Measurements from ENCODE around the gene HIPK2.

Gene HIPK2

GRCh38 chr7:139820089-139820488, 42.3 kb upstream of the HIPK2 start:
- H3K79me2 ChIP-seq (ENCODE audit: insufficient read depth, low read length) = no peaks in the 10 kb centered on the region
- no peak overlapping the region for H3K4me3 ChIP-seq (ENCODE audit: low read depth in 1 of 2, low read length in 2 of 2)
- no peaks in the 10 kb centered on the region for H3K4me1 ChIP-seq (ENCODE audit: insufficient read depth, low read length)
- no peaks in the 10 kb centered on the region for H4K20me1 ChIP-seq (ENCODE audit: insufficient read depth, low read length)
- no peaks in the 10 kb centered on the region for H3K9me3 ChIP-seq (ENCODE audit: insufficient read depth, low read length, severe bottlenecking)
- no peak overlapping the region for H3K4me2 ChIP-seq (ENCODE audit: insufficient read depth, low read length)
- H3K27me3 ChIP-seq (ENCODE audit: insufficient read depth, low read length, poor library complexity) = peaks cover under 1% of the 10 kb centered on the region
- DNase-seq (no peak), ATAC-seq (ENCODE audit: insufficient read depth, low read depth) (no peak)
- no peak overlapping the region for H3K27ac ChIP-seq (ENCODE audit: low read length)
- no peaks in the 10 kb centered on the region for H3K36me3 ChIP-seq (ENCODE audit: insufficient read depth, low read length)
- TF ChIP-seq EZH2 (IDR thresholded peaks at IDR 0.05; ENCODE audit: borderline replicate concordance, low read depth, low read length, severe bottlenecking) (no peak), CTCF (IDR thresholded peaks at IDR 0.05; ENCODE audit: borderline replicate concordance, extremely low read depth, low read length, poor library complexity, severe bottlenecking) (no peak)
- H2AFZ ChIP-seq (ENCODE audit: low read depth, low read length) = no peak overlapping the region
- no peak overlapping the region for H3K9ac ChIP-seq (ENCODE audit: low read depth, low read length)

GRCh38 chr7:139817249-139817648, 39.5 kb upstream of the HIPK2 start:
- no peak for ATAC-seq (ENCODE audit: insufficient read depth, low read depth)
- DNase-seq = no peak
- Histone ChIP-seq H3K36me3 (ENCODE audit: insufficient read depth, low read length) (no peaks in the 10 kb centered on the region), H3K9ac (ENCODE audit: low read depth, low read length) (no peak overlapping the region), H3K9me3 (ENCODE audit: insufficient read depth, low read length, severe bottlenecking) (no peaks in the 10 kb centered on the region), H3K4me3 (ENCODE audit: low read depth in 1 of 2, low read length in 2 of 2) (no peak overlapping the region), H3K27me3 (ENCODE audit: insufficient read depth, low read length, poor library complexity) (no peaks in the 10 kb centered on the region), H2AFZ (ENCODE audit: low read depth, low read length) (no peak overlapping the region), H3K79me2 (ENCODE audit: insufficient read depth, low read length) (no peaks in the 10 kb centered on the region), H3K4me2 (ENCODE audit: insufficient read depth, low read length) (no peak overlapping the region), H3K27ac (ENCODE audit: low read length) (no peak overlapping the region), H3K4me1 (ENCODE audit: insufficient read depth, low read length) (no peaks in the 10 kb centered on the region), H4K20me1 (ENCODE audit: insufficient read depth, low read length) (no peaks in the 10 kb centered on the region)
- TF ChIP-seq EZH2 (IDR thresholded peaks at IDR 0.05; ENCODE audit: borderline replicate concordance, low read depth, low read length, severe bottlenecking) (no peak), CTCF (IDR thresholded peaks at IDR 0.05; ENCODE audit: borderline replicate concordance, extremely low read depth, low read length, poor library complexity, severe bottlenecking) (no peak)

- Histone ChIP-seq H3K4me1 (ENCODE audit: insufficient read depth, low read length) (no peaks in the 10 kb centered on the region), H3K27me3 (ENCODE audit: insufficient read depth, low read length, poor library complexity) (no peaks in the 10 kb centered on the region), H3K4me2 (ENCODE audit: insufficient read depth, low read length) (no peak overlapping the region)
These were observed 35.9 kb upstream of the HIPK2 start for GRCh38 chr7:139813689-139814088.

More at GRCh38 chr7:139813689-139814088, 35.9 kb upstream of the HIPK2 start:
- no peaks in the 10 kb centered on the region for H3K9me3 ChIP-seq (ENCODE audit: insufficient read depth, low read length, severe bottlenecking)
- H3K79me2 ChIP-seq (ENCODE audit: insufficient read depth, low read length) = no peaks in the 10 kb centered on the region
- H3K9ac ChIP-seq (ENCODE audit: low read depth, low read length) = no peak overlapping the region
- H3K36me3 ChIP-seq (ENCODE audit: insufficient read depth, low read length) = no peaks in the 10 kb centered on the region
- DNase-seq (no peak), ATAC-seq (ENCODE audit: insufficient read depth, low read depth) (no peak)
- H3K4me3 ChIP-seq (ENCODE audit: low read depth in 1 of 2, low read length in 2 of 2) = no peak overlapping the region
- no peaks in the 10 kb centered on the region for H4K20me1 ChIP-seq (ENCODE audit: insufficient read depth, low read length)
- no peak overlapping the region for H2AFZ ChIP-seq (ENCODE audit: low read depth, low read length)
- no peak for TF ChIP-seq EZH2 (IDR thresholded peaks at IDR 0.05; ENCODE audit: borderline replicate concordance, low read depth, low read length, severe bottlenecking)
- TF ChIP-seq CTCF (IDR thresholded peaks at IDR 0.05; ENCODE audit: borderline replicate concordance, extremely low read depth, low read length, poor library complexity, severe bottlenecking) = no peak
- H3K27ac ChIP-seq (ENCODE audit: low read length) = no peak overlapping the region

Data from DND-41 (cell line).